GM19438 (cell line): ENCODE measurements around the gene GPT2.

Experiments
- ATAC-seq: cut with Tn5 transposase; IDR thresholded peaks from one replicate; pipeline ENCODE4 v1.9.1; 2021; ENCODE audit warnings: low read depth; ENCODE audit not compliant: unreplicated experiment

GPT2 gene

GRCh38 chr16:46895399-46896313 is 11.5 kb downstream of the GPT2 start:
- no peak for ATAC-seq

- ATAC-seq = no peak
Observed at GRCh38 chr16:46896314-46896968, 12.3 kb downstream of the GPT2 start.

GRCh38 chr16:46897471-46897870 is 13.3 kb downstream of the GPT2 start:
- no peak for ATAC-seq

- ATAC-seq = no peak
Observed at GRCh38 chr16:46898006-46898405, 13.8 kb downstream of the GPT2 start.

- ATAC-seq = no peak
Observed at GRCh38 chr16:46899443-46900143, 15.4 kb downstream of the GPT2 start.

- no peak for ATAC-seq
Observed at GRCh38 chr16:46900455-46901235, 16.5 kb downstream of the GPT2 start.

- ATAC-seq = no peak
Observed at GRCh38 chr16:46901709-46902108, 17.5 kb downstream of the GPT2 start.

- ATAC-seq = no peak
Observed at GRCh38 chr16:46903255-46903905, 19.2 kb downstream of the GPT2 start.

GRCh38 chr16:46904471-46904870 is 20.3 kb downstream of the GPT2 start:
- no peak for ATAC-seq

GRCh38 chr16:46906360-46907060 is 22.3 kb downstream of the GPT2 start:
- ATAC-seq = no peak

- ATAC-seq = no peak
Observed at GRCh38 chr16:46907061-46907774, 23.1 kb downstream of the GPT2 start.

- no peak for ATAC-seq
Observed at GRCh38 chr16:46908540-46909372, 24.6 kb downstream of the GPT2 start.

- no peak for ATAC-seq
Observed at GRCh38 chr16:46911038-46911437, 26.9 kb downstream of the GPT2 start.

GRCh38 chr16:46911650-46912049 is 27.5 kb downstream of the GPT2 start:
- no peak for ATAC-seq

- ATAC-seq = no peak
Observed at GRCh38 chr16:46914556-46915201, 30.5 kb downstream of the GPT2 start.

- ATAC-seq = no peak
Observed at GRCh38 chr16:46915483-46916025, 31.4 kb downstream of the GPT2 start.

GRCh38 chr16:46916980-46917379 is 32.8 kb downstream of the GPT2 start:
- ATAC-seq = no peak
